NB4 (cell line): Measurements from ENCODE around the gene LDAH.

Source experiments
- DNase-seq: peaks from one replicate; pipeline ENCODE4 v3.0.0; 2010; ENCODE audit warnings: low read depth
- H3K4me3 ChIP-seq: one replicate; pipeline ENCODE4 v1.5.1; 2011; ENCODE audit warnings: mild to moderate bottlenecking, low read depth, low read length, moderate library complexity
- MAX ChIP-seq: IDR thresholded peaks from 2 replicates; pipeline ENCODE4 v1.6.1; 2011; ENCODE audit warnings: low read depth, low read length
- MYC ChIP-seq: IDR thresholded peaks from 2 replicates; pipeline ENCODE4 v1.6.1; 2011; ENCODE audit warnings: low read depth, low read length
- POLR2A ChIP-seq: IDR thresholded peaks from 2 replicates; pipeline ENCODE4 v1.6.1; 2011; ENCODE audit warnings: mild to moderate bottlenecking; ENCODE audit not compliant: insufficient read length; ENCODE audit errors: extremely low read depth
- TF ChIP-seq, protein P1 (sequence below): IDR thresholded peaks from one replicate; pipeline ENCODE4 v1.5.1; 2012; ENCODE audit warnings: low read depth, low read length

The LDAH gene

DNA sequence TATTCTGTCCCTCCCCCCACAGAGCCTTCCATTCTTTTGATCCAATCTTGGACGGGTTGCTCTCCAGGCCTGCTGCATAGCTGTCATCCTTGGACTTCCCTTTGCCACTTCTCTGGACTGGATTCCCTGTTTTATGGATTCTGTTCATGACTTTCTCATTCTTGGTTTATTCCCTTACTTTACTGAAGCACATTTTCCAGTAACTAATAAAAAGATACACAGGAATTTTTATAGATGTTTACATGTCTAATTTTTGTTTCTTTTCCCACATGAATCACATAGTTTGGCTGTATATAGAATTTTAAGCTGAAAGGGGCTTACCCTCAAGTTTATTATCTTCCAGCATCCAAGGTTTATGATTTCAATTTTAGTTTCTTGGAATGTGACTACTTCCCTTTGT is 118.0 kb downstream of the LDAH start:
- H3K4me3 ChIP-seq: no peak overlapping the region
- TF ChIP-seq MAX: no peak
- TF ChIP-seq POLR2A: no peak
- TF ChIP-seq, protein P1, sequence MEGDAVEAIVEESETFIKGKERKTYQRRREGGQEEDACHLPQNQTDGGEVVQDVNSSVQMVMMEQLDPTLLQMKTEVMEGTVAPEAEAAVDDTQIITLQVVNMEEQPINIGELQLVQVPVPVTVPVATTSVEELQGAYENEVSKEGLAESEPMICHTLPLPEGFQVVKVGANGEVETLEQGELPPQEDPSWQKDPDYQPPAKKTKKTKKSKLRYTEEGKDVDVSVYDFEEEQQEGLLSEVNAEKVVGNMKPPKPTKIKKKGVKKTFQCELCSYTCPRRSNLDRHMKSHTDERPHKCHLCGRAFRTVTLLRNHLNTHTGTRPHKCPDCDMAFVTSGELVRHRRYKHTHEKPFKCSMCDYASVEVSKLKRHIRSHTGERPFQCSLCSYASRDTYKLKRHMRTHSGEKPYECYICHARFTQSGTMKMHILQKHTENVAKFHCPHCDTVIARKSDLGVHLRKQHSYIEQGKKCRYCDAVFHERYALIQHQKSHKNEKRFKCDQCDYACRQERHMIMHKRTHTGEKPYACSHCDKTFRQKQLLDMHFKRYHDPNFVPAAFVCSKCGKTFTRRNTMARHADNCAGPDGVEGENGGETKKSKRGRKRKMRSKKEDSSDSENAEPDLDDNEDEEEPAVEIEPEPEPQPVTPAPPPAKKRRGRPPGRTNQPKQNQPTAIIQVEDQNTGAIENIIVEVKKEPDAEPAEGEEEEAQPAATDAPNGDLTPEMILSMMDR: no peak
- TF ChIP-seq MYC: no peak
- no peak for DNase-seq

GRCh38 chr2:20702563-20702962 is 120.3 kb downstream of the LDAH start:
- no peak for TF ChIP-seq MYC
- no peak for TF ChIP-seq POLR2A
- TF ChIP-seq, protein P1: no peak
- TF ChIP-seq MAX: no peak
- DNase-seq: no peak
- no peak overlapping the region for H3K4me3 ChIP-seq

- H3K4me3 ChIP-seq: no peak overlapping the region
- TF ChIP-seq, protein P1: no peak
- TF ChIP-seq POLR2A (no peak), MYC (no peak), MAX (no peak)
- DNase-seq: no peak
Measured at GRCh38 chr2:20698916-20699613, 123.8 kb downstream of the LDAH start.

GRCh38 chr2:20697322-20697934 is 125.5 kb downstream of the LDAH start:
- H3K4me3 ChIP-seq: no peak overlapping the region
- TF ChIP-seq, protein P1: no peak
- TF ChIP-seq MAX (no peak), MYC (no peak)
- DNase-seq: no peak

DNA sequence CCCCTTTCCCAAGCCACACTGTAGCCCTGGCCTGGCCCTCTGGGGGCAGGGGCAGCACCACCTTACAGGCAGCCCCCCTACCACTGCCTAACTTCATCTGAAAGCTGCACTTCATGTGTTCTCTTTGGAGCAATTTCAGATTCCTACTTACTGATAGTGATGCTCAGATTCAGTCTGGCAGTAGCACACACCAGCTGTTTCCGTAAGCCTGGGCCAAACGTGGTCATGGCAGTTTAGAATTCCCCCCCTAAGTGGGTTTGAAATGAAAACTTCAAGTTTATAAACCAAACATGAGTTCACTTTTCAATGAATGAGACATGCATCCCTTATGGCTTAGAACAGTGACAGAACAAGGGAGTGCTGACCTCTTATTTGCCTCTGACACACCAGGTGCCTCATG is 126.5 kb downstream of the LDAH start:
- no peak for DNase-seq
- H3K4me3 ChIP-seq: no peak overlapping the region
- TF ChIP-seq MYC: no peak
- no peak for TF ChIP-seq MAX
- no peak for TF ChIP-seq POLR2A
- TF ChIP-seq, protein P1: no peak
